HG03571 (cell line): ENCODE results near the gene TUBB.
A peak's percentile ranks its signal among the peaks of the same experiment; 100 is the strongest.

ENCODE experiments used
- ATAC-seq: cut with Tn5 transposase; IDR thresholded peaks from one replicate; pipeline ENCODE4 v1.9.1; 2021; ENCODE audit not compliant: unreplicated experiment

The TUBB gene

DNA sequence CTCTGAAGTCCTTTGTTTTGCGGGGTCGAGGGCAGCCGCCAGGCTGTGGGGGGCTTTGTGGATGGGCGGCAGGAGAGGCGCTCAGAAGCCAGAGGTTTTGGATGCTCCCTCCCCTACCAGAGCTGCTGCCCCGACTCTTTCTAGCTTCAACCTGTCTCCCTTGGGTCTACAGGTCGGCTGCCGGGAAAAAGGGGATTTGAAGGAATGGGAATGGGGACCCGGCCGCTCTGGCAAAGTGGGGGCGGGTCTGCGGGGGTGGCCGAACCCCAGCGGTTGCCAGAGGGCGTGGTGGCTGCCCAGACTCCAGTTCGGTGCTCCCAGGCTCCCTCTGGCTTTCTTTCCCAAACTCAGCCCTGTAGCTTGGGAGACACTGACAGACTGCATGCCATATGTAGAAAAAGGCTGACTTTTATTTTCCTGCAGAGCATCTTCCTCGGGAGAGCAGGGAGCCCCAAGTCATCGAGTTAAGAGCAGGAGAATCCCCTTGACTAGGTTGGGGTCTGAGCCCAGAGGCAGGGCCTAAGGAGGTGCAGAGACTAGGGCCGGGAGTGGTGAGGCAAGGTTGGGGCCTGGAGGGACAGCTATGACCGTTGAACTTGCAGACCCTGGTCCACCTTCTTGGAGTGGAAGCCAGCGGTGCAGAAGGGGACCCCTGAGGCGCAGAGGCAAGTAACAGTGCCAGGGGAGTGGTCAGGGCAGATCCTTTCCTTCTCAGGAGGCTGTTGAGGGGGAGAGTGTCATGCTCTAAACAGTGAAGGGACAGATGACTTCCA, 32.3 kb upstream of the TUBB start:
- no peak for ATAC-seq

DNA sequence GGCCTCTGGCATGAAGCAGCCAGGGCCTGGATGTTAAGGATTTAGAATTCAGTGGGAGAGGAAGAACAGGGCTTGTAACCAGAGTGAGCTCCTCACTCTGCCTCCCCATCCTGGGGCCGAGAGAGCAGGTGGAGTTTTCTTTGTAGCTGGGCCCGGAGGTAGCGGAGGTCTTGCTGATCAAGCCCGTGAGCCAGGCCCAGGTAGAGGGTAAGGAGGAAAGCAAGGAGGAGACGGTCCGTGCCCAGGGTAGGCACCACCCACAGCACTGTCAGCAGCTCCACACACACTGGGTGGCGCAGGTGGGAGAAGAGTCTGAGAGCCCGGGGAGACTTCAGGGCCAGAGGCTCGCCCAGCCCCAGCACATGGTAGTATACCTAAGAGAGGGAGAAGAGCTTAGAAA, 31.6 kb upstream of the TUBB start:
- ATAC-seq = no peak

DNA sequence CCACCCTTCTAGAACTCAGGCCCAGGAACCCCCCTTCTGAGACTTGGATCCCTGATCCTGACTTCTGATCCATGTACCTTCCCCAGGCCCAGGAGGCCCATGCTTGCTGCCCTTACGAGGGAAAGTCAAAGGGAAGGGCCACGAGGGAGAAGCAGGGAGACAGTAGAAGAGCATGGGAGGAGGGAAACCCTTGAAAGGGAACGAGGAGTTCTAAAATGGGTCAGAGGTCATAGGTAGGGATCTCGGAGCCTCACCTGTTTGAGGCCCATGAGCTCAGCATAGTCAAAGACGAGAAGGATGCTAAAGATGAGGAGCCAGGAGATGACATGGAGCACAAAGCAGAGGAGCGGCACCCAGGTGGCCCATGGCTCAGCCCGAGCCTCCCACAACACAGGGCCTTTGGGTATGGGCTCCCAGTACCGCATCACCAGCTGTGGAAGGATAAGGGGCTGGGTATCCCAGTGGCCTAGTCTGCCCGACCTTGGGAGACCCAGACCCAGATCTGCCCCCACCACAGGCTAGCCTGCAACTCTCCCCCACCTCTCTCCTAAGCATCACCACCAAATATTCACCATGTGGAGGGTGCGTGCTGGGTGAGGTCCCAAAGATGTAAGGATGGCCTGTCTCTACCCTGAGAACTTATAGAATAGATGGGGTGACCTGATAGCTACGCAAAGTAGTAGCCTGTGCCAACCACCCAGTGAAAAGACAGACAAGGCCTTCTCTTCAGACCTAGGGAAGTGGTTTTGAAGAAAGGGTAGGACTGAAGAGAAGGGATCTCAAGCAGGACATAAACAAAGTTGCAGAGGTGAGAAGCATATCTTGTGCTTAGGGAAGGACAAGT, 30.9 kb upstream of the TUBB start:
- ATAC-seq = no peak

DNA sequence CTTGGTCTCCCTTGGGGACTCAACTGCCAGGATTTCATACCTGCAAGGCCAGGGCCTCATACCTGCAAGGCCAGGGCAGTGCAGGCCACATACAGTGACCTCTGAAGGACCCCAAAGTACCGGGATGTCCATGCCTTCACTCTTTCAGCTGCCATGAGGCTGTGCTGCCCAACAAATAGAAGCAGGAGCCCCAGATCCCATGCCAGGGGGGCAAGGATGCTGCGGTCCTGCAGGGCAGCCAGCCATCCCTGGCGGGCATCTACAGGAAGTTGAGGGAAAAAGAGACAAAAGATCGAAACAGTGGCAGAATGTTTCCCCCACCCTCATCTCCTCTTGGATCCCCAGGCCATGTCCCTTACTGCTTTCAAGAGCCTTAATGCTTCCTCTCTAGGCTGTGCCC, 30.2 kb upstream of the TUBB start:
- no peak for ATAC-seq

DNA sequence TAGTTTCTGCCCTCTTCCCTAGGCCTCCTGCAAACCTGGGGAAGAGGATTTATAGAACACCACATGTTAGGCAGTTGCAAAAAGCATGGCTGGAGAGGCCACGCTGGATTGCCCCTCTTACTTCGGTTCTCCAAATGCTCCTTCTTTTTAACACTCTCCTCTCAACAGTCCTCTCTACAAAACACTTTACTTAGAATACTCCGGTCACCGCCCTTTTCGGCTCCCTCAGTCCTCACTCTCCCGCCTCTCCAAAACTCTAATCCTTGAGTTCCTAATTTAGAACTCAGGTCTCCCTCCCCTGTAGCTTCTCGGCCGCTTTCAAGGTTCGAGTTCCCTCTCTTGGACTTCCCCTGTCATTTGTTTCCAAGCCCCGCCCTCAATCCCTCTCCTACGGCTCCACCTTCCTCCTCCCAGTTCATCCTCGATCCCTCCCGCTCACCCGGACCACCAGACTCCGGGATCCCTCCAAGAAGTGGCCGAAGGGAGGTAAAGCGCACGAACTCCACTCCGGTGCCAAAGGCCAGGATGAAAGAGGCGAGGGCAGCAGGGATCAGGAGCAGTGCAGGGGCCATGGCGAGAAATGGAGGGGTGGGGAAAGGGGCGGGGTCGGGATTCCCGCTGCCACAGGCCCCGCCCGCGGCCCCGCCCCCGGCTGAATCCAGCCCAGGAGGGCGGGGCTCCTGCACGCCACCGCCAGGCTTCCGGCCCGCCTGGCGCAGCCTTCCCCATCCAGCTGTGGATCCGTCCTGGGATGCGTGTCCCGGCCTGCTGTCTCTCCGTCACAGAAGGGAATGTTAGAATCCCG, 29.5 kb upstream of the TUBB start, which contains the start of gene NRM:
Gene NRM, minus strand, starts transcription at position 582 of the 805 bp plus-strand sequence. Its CDS starts 10 bp downstream, at position 572.
- no peak for ATAC-seq

DNA sequence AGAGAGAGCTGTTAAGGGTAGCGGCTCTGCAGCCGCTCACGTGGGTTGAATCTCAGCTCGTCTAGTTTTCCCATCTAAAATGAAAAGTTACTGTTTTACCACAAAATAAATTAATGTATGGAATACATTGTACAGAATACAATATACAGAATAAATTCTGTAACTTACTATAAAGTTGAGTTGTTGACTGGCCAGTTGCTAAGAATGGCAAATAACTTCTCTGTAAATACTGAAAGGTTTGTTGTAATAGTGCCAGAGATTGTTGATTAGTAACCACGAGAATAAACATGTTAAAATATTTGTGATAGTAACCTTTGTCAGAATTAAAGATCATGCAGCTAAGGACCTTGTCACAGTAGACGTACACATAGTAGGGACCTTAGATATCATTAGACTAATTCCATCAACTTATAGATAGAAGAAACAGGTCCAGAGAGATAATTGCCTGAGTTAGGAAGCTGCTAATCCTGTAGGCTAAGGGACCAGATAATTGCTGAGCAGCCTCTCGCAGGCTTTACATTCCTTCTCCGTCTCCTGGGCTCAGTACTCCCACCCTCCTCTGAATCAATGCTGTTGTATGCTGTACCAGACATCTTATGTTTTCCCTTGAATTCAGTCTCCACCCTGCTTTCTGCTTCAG, 28.8 kb upstream of the TUBB start:
- no peak for ATAC-seq

DNA sequence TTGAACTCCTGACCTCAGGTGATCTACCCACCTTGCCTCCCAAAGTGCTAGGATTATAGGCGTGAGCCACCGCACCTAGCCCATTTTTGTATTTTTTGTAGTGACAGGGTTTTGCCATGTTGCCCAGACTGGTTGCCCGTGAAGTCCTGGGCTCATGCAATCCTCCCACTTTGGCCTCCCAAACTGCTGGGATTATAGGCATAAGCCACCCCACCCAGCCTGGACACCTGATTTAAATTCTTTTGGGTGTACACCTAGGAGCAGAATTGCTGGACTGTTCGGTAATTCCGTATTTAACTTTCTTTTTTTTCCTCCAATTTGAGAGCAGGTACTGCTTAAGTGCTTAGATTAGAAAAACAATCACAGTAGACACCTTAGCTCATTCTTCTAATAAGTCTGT, 23.7 kb upstream of the TUBB start:
- ATAC-seq = no peak

DNA sequence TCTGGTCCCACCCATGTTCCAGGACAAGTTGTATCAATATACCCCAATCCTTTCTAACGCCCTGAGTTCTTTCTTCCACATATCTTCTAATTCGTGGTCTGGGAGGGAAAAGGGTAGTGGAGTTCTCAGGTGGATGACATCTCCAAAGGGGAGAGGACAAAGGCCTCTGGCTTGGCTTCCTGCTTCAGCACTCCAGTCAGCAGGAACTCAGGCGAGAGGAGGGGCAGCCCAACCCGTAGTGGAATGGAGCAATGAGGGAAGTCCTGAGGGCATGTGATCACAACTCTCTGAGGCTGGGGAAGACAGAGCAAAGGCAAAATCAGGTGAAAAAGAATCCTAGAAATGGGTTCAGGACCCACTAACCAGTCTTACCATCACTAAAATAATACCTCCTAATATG, 19.8 kb upstream of the TUBB start:
- no peak for ATAC-seq

DNA sequence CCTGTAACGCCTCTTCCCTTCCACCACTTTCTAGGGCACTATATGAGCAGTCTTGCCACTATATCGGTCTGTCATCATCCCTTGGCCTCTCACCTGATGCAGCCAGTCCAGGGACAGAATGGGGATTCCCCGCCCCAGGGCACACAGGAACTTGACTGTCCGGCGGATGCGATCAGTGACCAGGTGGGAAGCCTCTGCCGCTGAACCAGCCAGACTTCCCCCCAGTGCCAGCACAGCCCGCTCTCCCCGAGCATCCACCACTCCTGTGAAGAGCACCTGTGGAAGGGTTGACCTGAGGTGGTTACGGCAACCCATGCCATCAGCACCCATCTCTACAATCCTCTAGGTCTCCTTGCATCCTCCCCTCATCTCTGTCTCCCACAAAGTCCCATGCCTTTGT, 17.1 kb upstream of the TUBB start:
- no peak for ATAC-seq

DNA sequence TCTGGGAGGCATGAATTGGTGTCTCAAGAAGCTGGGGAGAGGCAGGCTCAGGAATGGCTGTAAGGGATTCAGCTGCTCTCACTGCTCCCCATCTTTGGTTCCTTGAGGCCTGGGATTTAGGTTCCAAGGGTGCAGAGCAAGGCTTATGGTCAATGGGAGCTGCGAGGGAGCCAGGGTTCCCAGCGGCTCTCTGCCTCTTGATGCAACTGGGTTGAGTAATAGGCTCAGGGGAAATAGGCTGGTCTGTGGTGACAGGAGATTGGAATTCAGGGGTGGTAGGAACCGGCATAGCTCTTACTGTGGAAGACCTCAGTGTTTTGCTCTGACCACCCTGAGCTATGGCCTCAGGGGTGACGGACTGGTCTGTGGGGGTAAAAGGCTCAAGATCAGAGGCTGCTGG, 16.3 kb upstream of the TUBB start:
- ATAC-seq = no peak

DNA sequence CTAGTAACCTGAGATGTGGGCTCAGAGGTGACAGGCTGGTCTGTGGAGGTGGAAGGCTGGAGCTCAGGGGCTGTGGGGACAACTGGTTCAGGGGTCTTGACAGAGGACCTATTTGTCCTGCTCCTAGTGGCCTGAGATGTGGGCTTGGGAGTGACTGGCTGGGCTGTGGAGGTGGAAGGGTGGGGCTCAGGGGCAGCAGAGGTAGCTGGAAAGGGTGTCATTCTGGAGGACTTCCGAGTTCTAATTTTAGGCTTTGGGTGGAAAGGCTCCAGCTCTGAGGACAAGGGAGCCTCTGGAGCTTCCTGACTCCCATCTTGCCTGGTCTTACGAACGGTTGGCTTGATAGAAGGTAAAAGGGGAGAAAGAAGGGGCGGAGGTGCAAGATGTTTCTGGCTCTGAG, 14.5 kb upstream of the TUBB start:
- no peak for ATAC-seq

DNA sequence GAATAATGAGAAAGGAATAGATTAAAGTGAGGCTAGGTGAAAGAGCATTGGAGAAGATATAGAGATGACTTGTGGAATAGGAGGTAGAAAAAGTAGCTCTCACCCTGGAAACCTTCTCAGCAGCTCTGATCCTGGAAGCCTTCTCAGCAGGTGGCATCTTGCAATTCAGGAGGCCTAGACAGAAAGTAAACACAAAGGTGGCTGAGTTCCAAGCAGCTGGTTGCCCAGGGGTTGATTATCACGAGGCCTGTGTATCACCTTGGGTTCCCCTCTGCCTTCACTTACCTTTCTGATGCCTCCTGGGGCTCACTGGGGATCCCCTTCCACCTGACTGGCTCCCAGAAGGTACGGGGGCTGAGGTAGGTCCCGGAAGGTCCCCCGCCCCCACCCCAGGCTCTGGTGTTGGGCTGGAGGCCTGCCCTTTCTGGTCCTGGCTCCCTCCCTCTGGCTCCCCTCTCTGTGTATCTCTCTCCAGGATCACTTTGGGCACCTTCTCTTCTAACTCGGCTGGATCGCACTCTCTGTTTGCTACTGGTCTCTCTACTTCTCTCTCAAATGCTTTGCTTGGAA, 12.8 kb upstream of the TUBB start:
- ATAC-seq = no peak

DNA sequence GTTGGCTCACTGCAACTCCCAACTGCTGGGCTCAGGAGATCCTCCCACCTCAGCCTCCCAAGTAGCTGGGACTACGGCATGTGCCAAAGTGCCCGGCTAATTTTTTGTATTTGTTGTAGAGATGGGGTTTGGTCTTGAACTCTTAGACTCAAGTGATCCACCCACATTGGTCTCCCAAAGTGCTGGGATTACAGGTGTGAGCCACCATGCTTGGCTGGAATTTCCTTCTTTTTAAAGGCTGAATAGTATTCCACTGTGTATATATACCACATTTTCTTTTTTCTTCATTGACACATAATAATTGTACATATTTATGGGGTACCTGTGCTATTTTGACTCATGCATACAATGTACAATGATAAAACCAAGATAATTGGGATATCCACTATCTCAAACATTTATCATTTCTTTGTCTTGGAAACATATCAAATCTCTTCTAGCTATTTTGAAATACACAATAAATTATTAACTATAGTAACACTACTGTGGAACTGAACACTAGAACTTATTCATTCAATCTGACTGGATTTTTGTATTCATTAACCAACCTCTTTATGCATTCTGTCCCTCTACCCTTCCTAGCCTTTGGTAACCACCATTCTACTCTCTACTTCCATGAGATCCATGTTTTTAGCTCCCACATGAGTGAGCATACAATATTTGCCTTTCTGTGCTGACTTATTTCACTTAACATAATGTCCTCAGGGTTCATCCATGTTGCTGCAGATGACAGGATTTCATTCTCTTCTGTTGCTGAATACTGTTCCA, 10.9 kb upstream of the TUBB start:
- no peak for ATAC-seq

DNA sequence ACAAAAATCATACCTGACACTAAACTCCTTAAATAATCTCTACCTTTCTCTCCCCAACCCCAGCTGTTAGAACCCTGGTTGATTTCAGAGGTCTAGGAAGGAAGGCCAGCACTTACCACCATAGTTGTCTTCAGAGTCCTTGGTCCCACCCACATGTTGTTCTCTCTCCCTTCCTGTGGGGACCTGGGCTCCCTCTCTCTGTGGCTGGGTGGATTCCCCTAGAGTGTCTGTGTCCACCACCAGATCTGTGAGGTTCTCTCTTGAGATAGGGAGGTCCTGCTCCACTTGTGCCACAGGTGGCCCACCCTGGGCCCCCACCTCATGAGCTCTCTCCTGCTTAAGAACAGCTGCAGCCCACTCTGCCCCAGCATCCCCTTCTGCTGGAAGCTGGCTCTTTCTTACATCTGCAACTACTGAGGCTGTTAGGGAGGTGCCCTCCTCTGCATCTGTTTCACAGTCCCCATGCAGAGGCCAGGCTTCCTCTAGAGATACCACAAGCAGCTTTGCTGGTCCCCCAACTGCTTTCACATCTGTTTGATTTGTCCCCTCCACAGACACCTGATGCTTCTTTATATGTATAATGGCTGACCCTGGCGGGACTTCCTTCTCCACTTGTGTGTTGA, 8.3 kb upstream of the TUBB start:
- no peak for ATAC-seq

DNA sequence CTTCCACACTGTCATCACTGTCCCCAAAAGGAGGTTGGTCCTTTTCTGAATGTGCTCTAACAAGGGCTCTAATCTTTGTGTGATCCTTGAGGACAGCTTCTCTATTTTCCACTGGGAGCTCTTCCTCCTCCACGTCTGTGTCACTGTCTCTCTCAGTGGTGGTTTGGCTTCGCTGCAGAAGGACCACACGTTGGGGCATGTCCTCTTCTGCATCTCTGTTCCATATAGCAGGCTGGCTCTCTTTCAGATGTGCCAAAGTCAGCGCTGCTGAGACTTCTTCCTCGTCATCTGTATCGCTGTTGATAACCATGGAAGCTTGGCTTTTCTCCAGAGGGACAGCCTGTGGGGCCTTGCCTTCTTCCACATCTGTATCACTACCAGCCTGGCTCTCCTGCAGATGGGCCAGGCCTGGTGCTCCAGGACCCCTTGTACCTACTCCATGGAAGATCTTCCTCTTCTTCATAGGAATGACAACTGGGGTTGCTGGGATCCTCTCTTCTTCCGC, 7.7 kb upstream of the TUBB start:
- no peak for ATAC-seq

DNA sequence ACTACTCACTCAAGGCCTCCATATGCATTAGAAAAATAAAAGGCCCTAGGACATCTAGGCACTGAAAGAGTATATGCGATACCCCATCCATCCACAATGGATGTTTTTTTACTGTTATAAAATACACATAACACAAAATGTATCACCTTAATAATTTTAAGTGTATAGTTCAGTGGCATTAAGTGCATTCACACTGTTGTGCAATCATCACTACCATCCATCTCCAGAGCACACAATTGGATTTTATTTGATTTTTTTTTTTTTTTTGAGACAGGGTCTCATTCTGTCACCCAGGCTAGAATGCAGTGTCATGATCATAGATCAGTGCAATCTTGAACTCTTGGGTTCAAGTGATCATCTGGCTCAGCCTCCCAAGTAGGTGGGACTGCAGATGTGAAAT, 5.9 kb upstream of the TUBB start:
- ATAC-seq = no peak

DNA sequence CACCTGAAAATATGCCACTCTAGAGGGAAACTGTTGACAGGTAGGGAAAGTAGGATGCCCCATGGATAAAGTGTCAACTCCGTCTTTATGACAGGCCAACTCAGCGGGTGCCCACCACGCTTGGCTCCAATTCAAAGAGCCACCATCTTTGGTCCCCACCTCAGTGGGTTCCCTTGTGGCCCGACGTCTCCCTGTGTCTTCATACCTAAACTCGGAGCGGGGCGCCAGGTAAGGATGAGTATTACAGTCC, 3.3 kb upstream of the TUBB start:
- no peak for ATAC-seq

DNA sequence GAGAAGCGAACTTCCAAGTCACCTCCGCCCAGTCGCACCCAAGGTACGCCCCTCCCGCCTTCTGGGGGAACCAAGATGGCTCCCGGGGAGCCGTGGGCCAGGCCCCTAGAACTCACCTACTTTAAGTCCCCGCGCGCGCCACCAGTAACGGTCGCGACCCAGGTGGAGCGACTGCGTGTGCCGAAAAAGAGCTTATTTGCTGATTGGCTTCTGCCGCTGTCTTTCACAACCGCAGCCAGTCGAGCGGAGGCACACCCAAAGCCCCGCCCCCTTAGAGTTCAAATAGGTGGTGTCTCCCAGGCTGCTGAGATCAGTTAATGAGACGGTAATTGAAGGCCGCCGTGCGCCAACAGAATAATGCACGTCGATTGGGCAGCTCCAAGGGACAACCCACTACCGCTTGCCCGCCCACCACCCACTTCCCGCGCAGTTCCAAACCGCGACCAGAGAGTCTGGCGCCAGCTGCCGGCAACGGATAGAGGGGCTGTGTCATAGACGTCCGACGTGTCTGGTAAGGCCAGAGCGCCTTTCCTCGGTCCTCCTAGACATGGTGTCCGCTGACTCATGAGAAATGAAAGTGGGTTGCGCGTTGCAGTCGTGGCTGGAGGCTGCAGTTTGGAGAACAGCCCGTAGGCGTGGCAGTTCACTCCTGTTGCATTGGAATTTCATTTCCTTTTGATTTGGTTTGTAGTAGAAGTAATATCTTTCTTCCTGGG, 2.9 kb upstream of the TUBB start, which contains the start of gene MDC1:
Gene MDC1, minus strand, starts transcription at position 153 of the 716 bp plus-strand sequence. CDS start 2,106 bp downstream, outside the sequence.
- peak; percentile 55 for ATAC-seq
